HG03139 (cell line): ENCODE measurements around the gene DECR2.

Experiments used
- ATAC-seq: cut with Tn5 transposase; IDR thresholded peaks from one replicate; pipeline ENCODE4 v1.9.1; 2021; ENCODE audit not compliant: unreplicated experiment

DECR2 gene

GRCh38 chr16:440627-441026, 38.9 kb downstream of the DECR2 start:
- ATAC-seq, result no peak

GRCh38 chr16:441447-441846, 39.8 kb downstream of the DECR2 start:
- ATAC-seq, result no peak

GRCh38 chr16:442976-443375, 41.3 kb downstream of the DECR2 start:
- ATAC-seq, result no peak

GRCh38 chr16:444027-444426, 42.3 kb downstream of the DECR2 start:
- ATAC-seq, result no peak

GRCh38 chr16:445566-445965, 43.9 kb downstream of the DECR2 start:
- no peak for ATAC-seq

GRCh38 chr16:450385-450784, 48.7 kb downstream of the DECR2 start:
- ATAC-seq, result no peak

GRCh38 chr16:450785-451512, 49.3 kb downstream of the DECR2 start:
- ATAC-seq, result no peak

GRCh38 chr16:454397-454940, 52.8 kb downstream of the DECR2 start:
- no peak for ATAC-seq

- no peak for ATAC-seq
Measured at GRCh38 chr16:455453-455852, 53.8 kb downstream of the DECR2 start.

GRCh38 chr16:456891-457483, 55.3 kb downstream of the DECR2 start:
- ATAC-seq, result no peak

- no peak for ATAC-seq
Measured at GRCh38 chr16:457732-458400, 56.2 kb downstream of the DECR2 start.

- ATAC-seq, result no peak
Measured at GRCh38 chr16:459761-460160, 58.1 kb downstream of the DECR2 start.

- no peak for ATAC-seq
Measured at GRCh38 chr16:460787-461186, 59.1 kb downstream of the DECR2 start.
